Fibroblast of lung (primary cell): ENCODE results near the gene VWF. TPM values are rescaled to one million over a fixed set of nuclear protein-coding genes. Genes with fewer than 3 reads are reported as not detected.
"Not testable (repeated sequence)": the region's sequence is repeated elsewhere in the genome, so short reads cannot be mapped to it uniquely, and the experiment has no call there.

Source experiments
- DNase-seq, 2 donors: peaks; one replicate each; pipeline versions ENCODE4 v3.0.0 to v3.0.0-alpha.2; 2010; ENCODE audit warnings: low read depth in 2 of 2
- H2AFZ ChIP-seq: 2 replicates; pipeline ENCODE4 v1.5.1; 2012; ENCODE audit warnings: low read length, control low read depth, inconsistent platforms
- H3K27ac ChIP-seq: 2 replicates; pipeline ENCODE4 v1.5.1; 2011; ENCODE audit warnings: low read length, control low read depth; ENCODE audit not compliant: insufficient read depth
- H3K27me3 ChIP-seq: 2 replicates; pipeline ENCODE4 v1.5.1; 2011; ENCODE audit warnings: mild to moderate bottlenecking, low read length; ENCODE audit not compliant: control insufficient read depth, insufficient read depth
- H3K36me3 ChIP-seq: 2 replicates; pipeline ENCODE4 v1.5.1; 2011; ENCODE audit warnings: low read length; ENCODE audit not compliant: control insufficient read depth, insufficient read depth
- H3K4me1 ChIP-seq: 2 replicates; pipeline ENCODE4 v1.5.1; 2011; ENCODE audit warnings: low read length; ENCODE audit not compliant: control insufficient read depth, insufficient read depth; ENCODE audit errors: extremely low read depth
- H3K4me2 ChIP-seq: 2 replicates; pipeline ENCODE4 v1.5.1; 2011; ENCODE audit warnings: low read length, control low read depth; ENCODE audit not compliant: insufficient read depth; ENCODE audit errors: extremely low read depth
- H3K4me3 ChIP-seq, 4 experiments: fragments of 200-600 bp in 1 of 4; sonication (generic) in 1 of 4; replicated peaks in 1 of 4; 2 replicates each; pipeline ENCODE4 v1.5.1; 2011 to 2016; ENCODE audit warnings: low read length in 4 of 4, low read depth in 3 of 4, mild to moderate bottlenecking in 3 of 4, control low read depth in 2 of 4, inconsistent platforms in 1 of 4, mixed read lengths in 1 of 4; ENCODE audit not compliant: insufficient read depth in 1 of 4; ENCODE audit errors: control extremely low read depth in 1 of 4
- H3K79me2 ChIP-seq: 2 replicates; pipeline ENCODE4 v1.5.1; 2012; ENCODE audit warnings: mild to moderate bottlenecking, low read length, inconsistent platforms; ENCODE audit not compliant: control insufficient read depth, insufficient read depth
- H3K9ac ChIP-seq: 2 replicates; pipeline ENCODE4 v1.5.1; 2011; ENCODE audit warnings: mild to moderate bottlenecking, low read length, control low read depth; ENCODE audit not compliant: insufficient read depth
- H3K9me3 ChIP-seq: 2 replicates; pipeline ENCODE4 v1.5.1; 2012; ENCODE audit warnings: low read depth, low read length; ENCODE audit not compliant: control insufficient read depth, insufficient read depth
- H4K20me1 ChIP-seq: 2 replicates; pipeline ENCODE4 v1.5.1; 2011; ENCODE audit warnings: low read length; ENCODE audit not compliant: control insufficient read depth, insufficient read depth; ENCODE audit errors: extremely low read depth
- CTCF ChIP-seq, 2 donors: IDR thresholded peaks in 1 of 2; conservative IDR thresholded peaks in 1 of 2; 1 replicate in 1 of 2; 2 replicates in 1 of 2; pipeline ENCODE4 v1.5.1; 2011 to 2012; ENCODE audit warnings: low read length in 2 of 2, control low read depth in 1 of 2, inconsistent platforms in 1 of 2, low read depth in 1 of 2, mild to moderate bottlenecking in 1 of 2
- EZH2 ChIP-seq: IDR thresholded peaks from 2 replicates; pipeline ENCODE4 v1.5.1; 2012; ENCODE audit warnings: low read length, control low read depth, mild to moderate bottlenecking; ENCODE audit errors: missing control alignments
- polyA plus RNA-seq, 2 donors: library from polyadenylated mRNA; depleted of rRNA in 1 of 2; stranded (reverse) in 1 of 2; unstranded in 1 of 2; fragments of >200 nt; gene quantifications; 2 replicates each; pipeline ENCODE4 v1.2.1, GENCODE V29; 2011 to 2012; ENCODE audit warnings: missing spikeins in 1 of 2
- total RNA-seq: library from RNA; depleted of rRNA; stranded (reverse); fragments of >200 nt; gene quantifications from 2 replicates; pipeline ENCODE4 v1.2.1, GENCODE V29; 2014

VWF gene
- total and polyA plus RNA-seq, 2 donors (not counting 1 experiment from before 2014, with no cell fraction given): 0.15 to 1.7 TPM

GRCh38 chr12:6020930-6021329 is 103.5 kb downstream of the VWF start:
- H3K4me3 ChIP-seq: no peak overlapping the region
- H3K27ac ChIP-seq: no peak overlapping the region
- H3K9ac ChIP-seq: no peak overlapping the region
- no peaks in the 10 kb centered on the region for H3K9me3 ChIP-seq
- H3K27me3 ChIP-seq: no peaks in the 10 kb centered on the region
- H3K79me2 ChIP-seq: no peaks in the 10 kb centered on the region
- DNase-seq: no peak
- no peaks in the 10 kb centered on the region for H3K36me3 ChIP-seq
- no peaks in the 10 kb centered on the region for H4K20me1 ChIP-seq
- no peak overlapping the region for H3K4me2 ChIP-seq
- no peak overlapping the region for H2AFZ ChIP-seq
- no peak for TF ChIP-seq CTCF (conservative IDR thresholded peaks at IDR 0.05 in 1 of 2, IDR thresholded peaks at IDR 0.05 in 1 of 2; ENCODE audit: low read depth in 1 of 2, low read length in 2 of 2)
- TF ChIP-seq EZH2: no peak
- H3K4me1 ChIP-seq: no peaks in the 10 kb centered on the region

- H3K4me2 ChIP-seq: not testable (repeated sequence)
Observed at GRCh38 chr12:6020511-6020910, 104.0 kb downstream of the VWF start.

GRCh38 chr12:6019256-6019655 is 105.2 kb downstream of the VWF start:
- not testable (repeated sequence) for H3K9me3 ChIP-seq, H3K27ac ChIP-seq, H3K27me3 ChIP-seq, H4K20me1 ChIP-seq, H3K4me3 ChIP-seq, H3K36me3 ChIP-seq, DNase-seq, H2AFZ ChIP-seq, H3K79me2 ChIP-seq, H3K9ac ChIP-seq, H3K4me1 ChIP-seq, H3K4me2 ChIP-seq

More at GRCh38 chr12:6020511-6020910, 104.0 kb downstream of the VWF start:
- not testable (repeated sequence) for H3K27me3 ChIP-seq, H3K36me3 ChIP-seq, H4K20me1 ChIP-seq, H3K4me3 ChIP-seq, H3K4me1 ChIP-seq, H3K9me3 ChIP-seq, H3K79me2 ChIP-seq, H2AFZ ChIP-seq, H3K9ac ChIP-seq, DNase-seq, H3K27ac ChIP-seq

GRCh38 chr12:6018265-6018664 is 106.2 kb downstream of the VWF start:
- Histone ChIP-seq H4K20me1 (no peaks in the 10 kb centered on the region), H3K9ac (no peak overlapping the region), H3K4me2 (no peak overlapping the region), H3K9me3 (no peaks in the 10 kb centered on the region), H3K79me2 (no peaks in the 10 kb centered on the region), H2AFZ (no peak overlapping the region), H3K4me3 (no peak overlapping the region), H3K27ac (no peak overlapping the region), H3K4me1 (no peaks in the 10 kb centered on the region), H3K36me3 (no peaks in the 10 kb centered on the region), H3K27me3 (no peaks in the 10 kb centered on the region)
- TF ChIP-seq EZH2: no peak
- TF ChIP-seq CTCF (conservative IDR thresholded peaks at IDR 0.05 in 1 of 2, IDR thresholded peaks at IDR 0.05 in 1 of 2; ENCODE audit: low read depth in 1 of 2, low read length in 2 of 2): no peak
- DNase-seq: no peak
